ENCODE results near the gene RBMS3.

DNA sequence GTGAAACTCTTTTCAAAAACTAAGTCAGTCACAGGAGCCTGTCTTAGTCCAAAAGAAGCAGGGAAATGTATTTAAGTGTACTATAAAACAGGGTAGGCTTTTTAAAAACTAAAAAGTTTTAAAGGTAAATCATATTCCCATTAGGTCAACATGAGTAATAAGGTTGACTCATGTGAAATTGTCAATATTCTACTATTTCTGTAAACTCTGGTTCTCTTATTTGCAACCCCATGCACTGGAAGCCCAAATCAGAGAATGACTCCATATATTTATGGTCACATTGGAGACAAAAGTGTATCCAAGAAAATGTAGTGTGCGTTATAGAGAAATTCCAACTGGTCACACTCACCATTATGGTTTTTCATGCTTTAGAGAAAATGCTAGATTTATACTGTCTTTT is 725.2 kb downstream of the RBMS3 start:
- TF ChIP-seq, protein P1, sequence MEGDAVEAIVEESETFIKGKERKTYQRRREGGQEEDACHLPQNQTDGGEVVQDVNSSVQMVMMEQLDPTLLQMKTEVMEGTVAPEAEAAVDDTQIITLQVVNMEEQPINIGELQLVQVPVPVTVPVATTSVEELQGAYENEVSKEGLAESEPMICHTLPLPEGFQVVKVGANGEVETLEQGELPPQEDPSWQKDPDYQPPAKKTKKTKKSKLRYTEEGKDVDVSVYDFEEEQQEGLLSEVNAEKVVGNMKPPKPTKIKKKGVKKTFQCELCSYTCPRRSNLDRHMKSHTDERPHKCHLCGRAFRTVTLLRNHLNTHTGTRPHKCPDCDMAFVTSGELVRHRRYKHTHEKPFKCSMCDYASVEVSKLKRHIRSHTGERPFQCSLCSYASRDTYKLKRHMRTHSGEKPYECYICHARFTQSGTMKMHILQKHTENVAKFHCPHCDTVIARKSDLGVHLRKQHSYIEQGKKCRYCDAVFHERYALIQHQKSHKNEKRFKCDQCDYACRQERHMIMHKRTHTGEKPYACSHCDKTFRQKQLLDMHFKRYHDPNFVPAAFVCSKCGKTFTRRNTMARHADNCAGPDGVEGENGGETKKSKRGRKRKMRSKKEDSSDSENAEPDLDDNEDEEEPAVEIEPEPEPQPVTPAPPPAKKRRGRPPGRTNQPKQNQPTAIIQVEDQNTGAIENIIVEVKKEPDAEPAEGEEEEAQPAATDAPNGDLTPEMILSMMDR (IDR thresholded peaks at IDR 0.05) = no peak
- no peak for TF ChIP-seq POLR2A (IDR thresholded peaks at IDR 0.05)

Measured in thyroid gland (tissue), 4 donors.